ENCODE data around the gene CDHR2. TPM values are rescaled to one million over a fixed set of nuclear protein-coding genes. Genes with fewer than 3 reads are reported as not detected.

The CDHR2 gene
- total RNA-seq, 1 donor, result under 0.01 TPM

DNA sequence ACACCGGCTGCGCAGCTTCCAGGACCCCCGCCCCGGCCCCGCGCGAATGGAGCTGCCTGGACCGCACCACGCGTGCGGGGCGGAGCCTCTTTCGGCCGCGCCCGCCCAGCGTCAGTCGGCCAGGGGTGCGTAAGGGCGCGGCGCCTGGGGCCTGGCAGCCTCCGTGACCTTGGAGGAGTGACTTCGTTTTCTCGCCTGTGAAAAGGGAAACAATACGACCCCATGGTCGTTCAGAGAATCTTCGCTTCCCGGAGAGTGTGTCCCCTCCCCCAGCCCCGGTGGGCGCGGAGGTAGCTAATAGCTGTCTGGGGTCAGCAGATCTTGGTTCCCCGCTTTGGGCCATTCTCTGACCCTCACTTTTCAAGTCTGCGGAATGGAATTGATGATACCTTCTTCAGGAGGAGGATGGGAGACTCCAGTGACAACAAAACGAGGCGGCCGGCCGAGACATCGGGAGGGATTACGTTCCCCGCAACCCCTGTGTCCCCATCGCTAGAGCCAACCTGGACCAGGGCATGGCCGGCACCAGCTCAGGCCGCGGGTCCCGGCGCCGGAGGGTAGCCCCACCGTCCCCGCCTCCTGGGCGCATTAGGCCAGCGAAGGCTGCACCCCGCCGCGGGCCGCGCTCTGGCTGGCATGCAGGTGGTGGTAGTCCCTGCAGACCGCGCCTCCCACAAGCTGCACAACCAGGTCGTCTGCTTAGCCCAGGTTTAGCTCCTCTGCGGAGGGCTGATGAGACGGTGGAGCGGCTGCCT is 5.5 kb upstream of the CDHR2 start:
- TF ChIP-seq, protein P1, sequence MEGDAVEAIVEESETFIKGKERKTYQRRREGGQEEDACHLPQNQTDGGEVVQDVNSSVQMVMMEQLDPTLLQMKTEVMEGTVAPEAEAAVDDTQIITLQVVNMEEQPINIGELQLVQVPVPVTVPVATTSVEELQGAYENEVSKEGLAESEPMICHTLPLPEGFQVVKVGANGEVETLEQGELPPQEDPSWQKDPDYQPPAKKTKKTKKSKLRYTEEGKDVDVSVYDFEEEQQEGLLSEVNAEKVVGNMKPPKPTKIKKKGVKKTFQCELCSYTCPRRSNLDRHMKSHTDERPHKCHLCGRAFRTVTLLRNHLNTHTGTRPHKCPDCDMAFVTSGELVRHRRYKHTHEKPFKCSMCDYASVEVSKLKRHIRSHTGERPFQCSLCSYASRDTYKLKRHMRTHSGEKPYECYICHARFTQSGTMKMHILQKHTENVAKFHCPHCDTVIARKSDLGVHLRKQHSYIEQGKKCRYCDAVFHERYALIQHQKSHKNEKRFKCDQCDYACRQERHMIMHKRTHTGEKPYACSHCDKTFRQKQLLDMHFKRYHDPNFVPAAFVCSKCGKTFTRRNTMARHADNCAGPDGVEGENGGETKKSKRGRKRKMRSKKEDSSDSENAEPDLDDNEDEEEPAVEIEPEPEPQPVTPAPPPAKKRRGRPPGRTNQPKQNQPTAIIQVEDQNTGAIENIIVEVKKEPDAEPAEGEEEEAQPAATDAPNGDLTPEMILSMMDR (IDR thresholded peaks at IDR 0.05; ENCODE audit: extremely low read depth, low read depth, low read length), result no peak
- Histone ChIP-seq H3K36me3 (ENCODE audit: insufficient read depth, low read length) (no peaks in the 10 kb centered on the region), H3K27me3 (ENCODE audit: insufficient read depth, low read length) (peaks cover 10% of the 10 kb centered on the region), H3K4me3 (ENCODE audit: insufficient read depth, low read length) (peak overlapping the region; percentile 76), H2AFZ (ENCODE audit: low read length) (peak overlapping the region; percentile 93), H3K4me1 (ENCODE audit: insufficient read depth, low read length) (peaks cover 5% of the 10 kb centered on the region), H3K27ac (ENCODE audit: low read depth, low read length) (no peak overlapping the region), H3K9me3 (ENCODE audit: low read depth, low read length) (no peaks in the 10 kb centered on the region), H3K4me2 (ENCODE audit: insufficient read depth, low read length) (peak overlapping the region; percentile 95), H4K20me1 (ENCODE audit: insufficient read depth, low read length) (no peaks in the 10 kb centered on the region), H3K79me2 (ENCODE audit: insufficient read depth, low read length) (no peaks in the 10 kb centered on the region)
- peak; percentile 86 for DNase-seq (ENCODE audit: insufficient read length, low spot score, missing footprints)

GRCh38 chr5:176545388-176545736 is 3.8 kb upstream of the CDHR2 start:
- Histone ChIP-seq H3K27me3 (ENCODE audit: insufficient read depth, low read length) (peaks cover 10% of the 10 kb centered on the region), H3K36me3 (ENCODE audit: insufficient read depth, low read length) (no peaks in the 10 kb centered on the region), H3K4me1 (ENCODE audit: insufficient read depth, low read length) (peaks cover 4% of the 10 kb centered on the region), H3K27ac (ENCODE audit: low read depth, low read length) (no peak overlapping the region), H3K9me3 (ENCODE audit: low read depth, low read length) (no peaks in the 10 kb centered on the region), H2AFZ (ENCODE audit: low read length) (no peak overlapping the region), H3K4me2 (ENCODE audit: insufficient read depth, low read length) (no peak overlapping the region), H3K79me2 (ENCODE audit: insufficient read depth, low read length) (no peaks in the 10 kb centered on the region), H3K4me3 (ENCODE audit: insufficient read depth, low read length) (no peak overlapping the region), H4K20me1 (ENCODE audit: insufficient read depth, low read length) (no peaks in the 10 kb centered on the region)
- TF ChIP-seq, protein P1 (IDR thresholded peaks at IDR 0.05; ENCODE audit: extremely low read depth, low read depth, low read length), result no peak
- no peak for DNase-seq (ENCODE audit: insufficient read length, low spot score, missing footprints)

DNA sequence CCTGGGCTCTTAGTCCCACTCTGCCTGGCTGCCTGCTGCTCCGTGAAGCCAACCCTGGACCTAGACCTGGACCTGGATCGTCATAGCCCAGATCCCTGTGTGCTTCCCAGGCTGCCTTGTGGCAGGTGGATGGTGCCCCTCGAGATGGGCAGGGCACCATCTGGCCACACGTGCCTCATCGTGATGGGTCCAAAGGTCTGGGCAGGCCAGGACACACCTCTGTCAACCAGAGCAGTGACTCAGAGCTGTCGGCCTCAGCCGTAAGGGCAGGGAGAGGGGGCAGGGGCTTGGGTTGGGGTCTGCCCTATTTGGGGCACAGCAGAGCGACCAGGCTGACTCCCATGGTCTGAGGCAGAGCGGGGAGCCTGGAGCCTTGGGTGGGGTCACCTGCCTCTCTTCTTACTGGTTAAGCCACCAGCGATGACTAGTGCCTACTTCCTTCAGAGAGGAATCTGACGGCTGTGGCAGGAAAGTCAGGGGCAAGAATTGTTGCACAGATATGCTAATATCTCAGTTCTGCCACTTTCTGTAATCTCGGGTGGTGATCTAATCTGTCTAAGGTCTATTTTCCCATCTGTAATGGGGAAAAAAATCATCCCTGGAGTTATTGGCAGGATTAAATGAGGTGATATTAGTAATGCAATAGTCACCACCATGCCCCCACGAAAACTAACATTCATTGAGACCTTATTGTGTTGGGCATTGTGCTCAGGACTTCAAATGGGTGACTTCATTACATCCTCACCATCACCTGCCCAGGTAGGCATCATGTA is 3.2 kb upstream of the CDHR2 start:
- peak; percentile 25 for DNase-seq (ENCODE audit: insufficient read length, low spot score, missing footprints)
- TF ChIP-seq, protein P1 (IDR thresholded peaks at IDR 0.05; ENCODE audit: extremely low read depth, low read depth, low read length), result no peak
- Histone ChIP-seq H3K4me1 (ENCODE audit: insufficient read depth, low read length) (peaks cover 4% of the 10 kb centered on the region), H4K20me1 (ENCODE audit: insufficient read depth, low read length) (no peaks in the 10 kb centered on the region), H3K4me2 (ENCODE audit: insufficient read depth, low read length) (no peak overlapping the region), H3K79me2 (ENCODE audit: insufficient read depth, low read length) (no peaks in the 10 kb centered on the region), H3K36me3 (ENCODE audit: insufficient read depth, low read length) (no peaks in the 10 kb centered on the region), H3K9me3 (ENCODE audit: low read depth, low read length) (no peaks in the 10 kb centered on the region), H3K27me3 (ENCODE audit: insufficient read depth, low read length) (peaks cover 10% of the 10 kb centered on the region), H3K27ac (ENCODE audit: low read depth, low read length) (no peak overlapping the region), H2AFZ (ENCODE audit: low read length) (no peak overlapping the region), H3K4me3 (ENCODE audit: insufficient read depth, low read length) (no peak overlapping the region)

DNA sequence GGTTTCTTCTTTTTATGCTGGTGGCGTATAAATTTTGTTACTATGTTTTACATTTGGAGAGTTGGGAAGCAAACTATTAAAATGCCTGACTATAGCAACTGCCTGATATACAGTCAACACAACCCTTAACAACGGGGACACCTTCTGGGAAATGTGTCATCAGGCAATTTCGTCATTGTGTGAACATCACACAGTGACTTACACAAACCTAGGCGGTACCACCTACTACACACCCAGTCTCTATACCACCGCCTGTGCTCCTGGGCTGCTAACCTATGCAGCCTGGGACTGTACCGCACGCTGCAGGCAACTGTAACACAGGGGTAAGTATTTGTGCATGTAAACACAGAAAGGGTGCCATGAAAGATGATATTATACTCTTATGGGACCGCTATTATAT is 1.3 kb upstream of the CDHR2 start:
- H3K27ac ChIP-seq (ENCODE audit: low read depth, low read length), result no peak overlapping the region
- no peak overlapping the region for H2AFZ ChIP-seq (ENCODE audit: low read length)
- no peak overlapping the region for H3K4me2 ChIP-seq (ENCODE audit: insufficient read depth, low read length)
- H3K9me3 ChIP-seq (ENCODE audit: low read depth, low read length), result no peaks in the 10 kb centered on the region
- H3K4me1 ChIP-seq (ENCODE audit: insufficient read depth, low read length), result peaks cover 4% of the 10 kb centered on the region
- TF ChIP-seq, protein P1 (IDR thresholded peaks at IDR 0.05; ENCODE audit: extremely low read depth, low read depth, low read length), result no peak
- H3K27me3 ChIP-seq (ENCODE audit: insufficient read depth, low read length), result peaks cover 2% of the 10 kb centered on the region
- H4K20me1 ChIP-seq (ENCODE audit: insufficient read depth, low read length), result no peaks in the 10 kb centered on the region
- peak; percentile 39 for DNase-seq (ENCODE audit: insufficient read length, low spot score, missing footprints)
- H3K4me3 ChIP-seq (ENCODE audit: insufficient read depth, low read length), result no peak overlapping the region
- no peaks in the 10 kb centered on the region for H3K36me3 ChIP-seq (ENCODE audit: insufficient read depth, low read length)
- H3K79me2 ChIP-seq (ENCODE audit: insufficient read depth, low read length), result no peaks in the 10 kb centered on the region

Measured in osteoblast (primary cell).